Prostate gland (tissue), 2 donors: ENCODE data around the gene ANP32B.

Experiments used
- CTCF ChIP-seq, 4 experiments: fragments of 200-600 bp in 2 of 4; fragments of 450-650 bp in 2 of 4; sonication (generic) in 2 of 4; IDR thresholded peaks; 1 replicate in 3 of 4; 2 replicates in 1 of 4; pipeline ENCODE4 v1.5.1; 2016 to 2019; ENCODE audit warnings: antibody characterized with exemption in 4 of 4, mild to moderate bottlenecking in 2 of 4, moderate library complexity in 2 of 4
- POLR2A ChIP-seq: fragments of 450-650 bp; IDR thresholded peaks from one replicate; pipeline ENCODE4 v1.6.1; 2016; ENCODE audit warnings: antibody characterized with exemption, mild to moderate bottlenecking
- POLR2AphosphoS5 ChIP-seq: sonication (generic); formaldehyde crosslinking; IDR thresholded peaks from one replicate; pipeline ENCODE4 v1.6.1; 2017; ENCODE audit warnings: antibody characterized with exemption

- TF ChIP-seq CTCF (IDR thresholded peaks at IDR 0.05) (no peak), POLR2A (no peak), POLR2AphosphoS5 (no peak)
These were observed 1.1 kb upstream of the ANP32B start for GRCh38 chr9:97981846-97982682.
